AG04449 (cell line): ENCODE measurements around the gene IQCM.

Experiments
- CTCF ChIA-PET: fragments of 350-600 bp; formaldehyde crosslinking; extraction: SDS; loops from one replicate; lab custom pipeline; 2021; ENCODE audit warnings: antibody characterized with exemption; lab: Yijun Ruan, JAX
- POLR2A ChIA-PET: fragments of 400-600, 350-600 bp; formaldehyde crosslinking; extraction: SDS; loops from one replicate; lab custom pipeline; 2020; ENCODE audit warnings: antibody characterized with exemption, inconsistent platforms; lab: Yijun Ruan, JAX
- DNase-seq: peaks from one replicate; pipeline ENCODE4 v3.0.0-alpha.2; 2010; ENCODE audit warnings: low read depth, low spot score
- H3K4me3 ChIP-seq: 2 replicates; pipeline ENCODE4 v1.5.1; 2011; ENCODE audit warnings: low read depth, mild to moderate bottlenecking, control low read depth, low read length
- TF ChIP-seq, protein P1 (sequence below): IDR thresholded peaks from one replicate; pipeline ENCODE4 v1.5.1; 2011; ENCODE audit warnings: mild to moderate bottlenecking, moderate library complexity, low read length, control low read depth, inconsistent platforms; ENCODE audit not compliant: insufficient read depth; ENCODE audit errors: missing control alignments

IQCM gene

DNA sequence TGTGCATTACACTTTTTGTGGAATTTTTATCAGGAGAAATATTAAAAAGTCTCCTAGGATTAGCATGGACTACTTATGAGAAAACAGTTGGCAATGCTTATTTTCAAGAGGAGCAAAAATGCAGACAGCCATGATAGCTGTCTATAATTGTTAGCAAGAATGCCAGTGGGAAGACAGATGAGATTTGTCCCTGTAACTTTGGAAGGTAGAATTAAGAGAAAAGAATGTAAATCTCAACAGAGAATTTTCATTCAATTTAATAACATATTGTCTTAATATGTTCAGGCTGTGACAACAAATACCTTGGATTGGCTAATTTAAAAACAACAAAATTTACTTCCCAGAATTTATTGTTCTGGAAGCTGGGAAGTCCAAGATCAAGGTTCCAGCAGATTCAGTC, 349.2 kb downstream of the IQCM start:
- TF ChIP-seq, protein P1, sequence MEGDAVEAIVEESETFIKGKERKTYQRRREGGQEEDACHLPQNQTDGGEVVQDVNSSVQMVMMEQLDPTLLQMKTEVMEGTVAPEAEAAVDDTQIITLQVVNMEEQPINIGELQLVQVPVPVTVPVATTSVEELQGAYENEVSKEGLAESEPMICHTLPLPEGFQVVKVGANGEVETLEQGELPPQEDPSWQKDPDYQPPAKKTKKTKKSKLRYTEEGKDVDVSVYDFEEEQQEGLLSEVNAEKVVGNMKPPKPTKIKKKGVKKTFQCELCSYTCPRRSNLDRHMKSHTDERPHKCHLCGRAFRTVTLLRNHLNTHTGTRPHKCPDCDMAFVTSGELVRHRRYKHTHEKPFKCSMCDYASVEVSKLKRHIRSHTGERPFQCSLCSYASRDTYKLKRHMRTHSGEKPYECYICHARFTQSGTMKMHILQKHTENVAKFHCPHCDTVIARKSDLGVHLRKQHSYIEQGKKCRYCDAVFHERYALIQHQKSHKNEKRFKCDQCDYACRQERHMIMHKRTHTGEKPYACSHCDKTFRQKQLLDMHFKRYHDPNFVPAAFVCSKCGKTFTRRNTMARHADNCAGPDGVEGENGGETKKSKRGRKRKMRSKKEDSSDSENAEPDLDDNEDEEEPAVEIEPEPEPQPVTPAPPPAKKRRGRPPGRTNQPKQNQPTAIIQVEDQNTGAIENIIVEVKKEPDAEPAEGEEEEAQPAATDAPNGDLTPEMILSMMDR = no peak
- POLR2A ChIA-PET = no interaction called here
- CTCF ChIA-PET = no interaction called here
- H3K4me3 ChIP-seq = no peak overlapping the region
- DNase-seq = no peak

DNA sequence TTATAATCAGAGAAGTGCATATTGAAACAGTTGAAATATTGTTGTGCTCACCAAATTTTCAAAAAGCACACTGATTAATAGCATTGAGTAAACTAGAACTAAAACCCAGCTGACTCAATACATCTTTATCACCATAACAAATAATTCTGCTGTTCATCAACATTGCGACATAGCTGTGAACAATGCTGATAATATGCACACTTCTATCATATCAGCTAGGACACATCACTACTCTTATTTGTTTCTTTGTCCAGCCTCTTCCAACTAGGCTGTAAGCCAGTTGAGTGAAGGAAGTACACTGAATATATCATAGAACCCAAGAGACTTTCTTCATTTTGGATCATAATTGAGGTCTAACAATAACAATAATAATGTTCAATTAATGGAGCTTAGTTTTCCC, 349.7 kb downstream of the IQCM start:
- POLR2A ChIA-PET = no interaction called here
- H3K4me3 ChIP-seq = no peak overlapping the region
- CTCF ChIA-PET = no interaction called here
- DNase-seq = no peak
- TF ChIP-seq, protein P1 = no peak

DNA sequence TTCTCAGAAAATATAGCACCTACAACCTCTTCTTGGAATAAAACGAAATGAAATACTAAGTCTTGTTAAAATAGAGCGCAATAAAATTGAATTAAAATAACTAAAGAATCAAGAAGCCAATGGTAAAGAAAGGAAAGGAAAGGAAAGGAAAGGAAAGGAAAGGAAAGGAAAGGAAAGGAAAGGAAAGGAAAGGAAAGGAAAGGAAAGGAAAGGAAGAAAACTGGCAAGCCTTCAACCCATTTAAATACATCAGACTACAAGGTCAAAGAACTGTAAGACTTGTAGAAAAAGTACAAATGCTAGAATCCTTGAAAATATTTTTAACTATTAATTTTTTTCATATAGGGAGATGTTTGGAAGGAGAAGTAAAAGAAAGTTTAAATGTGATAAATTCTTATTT, 372.1 kb downstream of the IQCM start:
- POLR2A ChIA-PET = no interaction called here
- CTCF ChIA-PET = no interaction called here
- TF ChIP-seq, protein P1 = no peak
- DNase-seq = no peak
- no peak overlapping the region for H3K4me3 ChIP-seq

DNA sequence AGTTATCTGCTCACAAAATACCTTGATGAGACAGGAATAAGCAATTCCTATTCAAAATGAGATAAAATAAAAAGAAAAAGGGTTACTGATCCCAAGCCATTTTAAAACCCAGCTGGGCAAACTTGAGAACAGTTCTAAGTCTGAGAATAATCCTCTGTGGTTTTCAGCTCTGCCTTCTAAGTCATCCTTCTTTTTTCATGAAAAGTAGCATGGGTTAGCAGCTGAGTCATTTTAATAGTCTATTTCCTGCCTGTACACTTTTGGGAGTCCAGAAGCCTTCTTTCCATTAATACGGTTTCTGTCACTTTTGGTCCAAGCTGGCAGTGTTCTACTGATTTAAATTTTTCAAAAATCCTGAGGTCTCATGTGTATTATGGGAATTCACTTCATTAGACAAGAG, 374.3 kb downstream of the IQCM start:
- ChIA-PET POLR2A (no interaction called here), CTCF (no interaction called here)
- DNase-seq = peak; percentile 16
- TF ChIP-seq, protein P1 = no peak
- no peak overlapping the region for H3K4me3 ChIP-seq

DNA sequence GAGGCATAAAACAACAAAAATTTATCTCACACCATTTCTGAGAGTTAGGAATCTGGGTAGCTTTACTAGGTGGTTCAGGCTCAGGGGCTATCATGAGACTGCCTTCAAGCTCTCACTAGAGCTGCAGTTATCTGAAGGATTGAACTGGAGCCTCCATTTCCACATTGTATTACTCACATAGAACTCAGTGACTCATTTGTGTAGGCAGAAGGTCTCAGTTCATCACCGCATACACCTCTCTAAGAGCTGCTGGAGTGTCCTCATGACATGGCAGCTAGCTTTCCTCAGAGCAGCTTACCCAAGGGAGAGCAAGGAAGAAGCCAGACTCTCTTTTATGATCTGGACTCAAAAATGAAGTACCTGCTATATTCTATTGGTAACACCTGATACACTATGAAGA, 389.2 kb downstream of the IQCM start:
- no peak overlapping the region for H3K4me3 ChIP-seq
- ChIA-PET CTCF (no interaction called here), POLR2A (no interaction called here)
- TF ChIP-seq, protein P1 = no peak
- DNase-seq = no peak

DNA sequence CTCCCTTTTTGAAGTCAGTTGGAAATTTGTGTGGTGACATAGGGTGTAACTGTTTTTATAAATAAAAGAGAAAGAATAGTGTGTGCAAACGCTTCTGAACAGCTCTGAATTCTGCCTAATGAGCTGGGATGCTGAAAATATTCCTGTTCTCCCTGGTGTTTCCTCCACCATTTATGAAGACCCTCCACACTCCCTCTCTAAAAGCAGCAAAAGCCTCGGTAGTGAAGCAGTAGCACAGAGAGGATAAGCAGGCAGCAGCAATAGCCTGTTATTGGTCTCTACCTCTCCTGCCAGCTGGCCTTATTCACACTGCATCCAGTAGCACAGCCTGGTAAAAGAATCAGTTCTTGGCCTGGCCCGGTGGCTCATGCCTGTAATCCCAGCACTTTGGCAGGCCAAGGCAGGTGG, 406.1 kb downstream of the IQCM start:
- H3K4me3 ChIP-seq = no peak overlapping the region
- TF ChIP-seq, protein P1 = no peak
- DNase-seq = no peak
- ChIA-PET CTCF (no interaction called here), POLR2A (no interaction called here)
